ENCODE results near the gene MAPK11. TPM values are rescaled to one million over a fixed set of nuclear protein-coding genes. Genes with fewer than 3 reads are reported as not detected.

The MAPK11 gene
- total RNA-seq, 2 donors from 2014 or later = 0.33 to 0.40 TPM

DNA sequence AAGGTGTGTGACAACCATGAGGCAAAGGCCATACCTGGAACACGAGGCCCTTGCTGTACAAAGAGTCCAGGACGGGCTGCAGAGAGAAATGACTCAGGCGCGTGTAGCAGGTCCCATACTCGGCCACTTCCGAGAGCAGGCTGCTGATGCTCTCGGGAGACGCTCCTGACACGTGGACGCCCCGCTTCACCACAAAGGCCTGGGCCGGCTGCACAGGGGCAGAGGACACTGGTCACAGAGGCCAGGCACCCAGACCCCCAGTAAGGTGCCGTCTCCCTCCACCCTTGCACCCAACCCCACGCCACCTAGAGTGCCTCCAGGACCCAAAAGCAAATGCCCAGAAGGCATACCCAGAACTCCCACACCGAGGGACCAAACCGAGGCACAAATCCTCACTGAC lies 40.8 kb downstream of the MAPK11 start:
- peaks cover 39% of the 10 kb centered on the region for H3K36me3 Mint-ChIP-seq (ENCODE audit: low read depth)
- no peak for DNase-seq
- 95 to 96% methylated on average over 4 to 16 of the region's 16 CpGs for WGBS, 2 experiments (ENCODE audit: insufficient coverage in 1 of 2, insufficient read length in 1 of 2)
- Histone ChIP-seq H3K4me3 (ENCODE audit: low read length) (no peak overlapping the region), H3K9ac (ENCODE audit: extremely low read depth, low read length, poor library complexity, severe bottlenecking) (no peak overlapping the region), H3K36me3 (ENCODE audit: control insufficient read depth, insufficient read depth, low read length) (no peaks in the 10 kb centered on the region), H3K4me1 (ENCODE audit: control insufficient read depth, insufficient read depth, low read length) (no peaks in the 10 kb centered on the region), H3K27ac (ENCODE audit: low read depth, low read length) (no peak overlapping the region), H3K9me3 (ENCODE audit: control insufficient read depth, low read length) (no peaks in the 10 kb centered on the region), H3K27me3 (ENCODE audit: control insufficient read depth, insufficient read depth, low read length, poor library complexity, severe bottlenecking) (no peaks in the 10 kb centered on the region)
- TF ChIP-seq, protein P1, sequence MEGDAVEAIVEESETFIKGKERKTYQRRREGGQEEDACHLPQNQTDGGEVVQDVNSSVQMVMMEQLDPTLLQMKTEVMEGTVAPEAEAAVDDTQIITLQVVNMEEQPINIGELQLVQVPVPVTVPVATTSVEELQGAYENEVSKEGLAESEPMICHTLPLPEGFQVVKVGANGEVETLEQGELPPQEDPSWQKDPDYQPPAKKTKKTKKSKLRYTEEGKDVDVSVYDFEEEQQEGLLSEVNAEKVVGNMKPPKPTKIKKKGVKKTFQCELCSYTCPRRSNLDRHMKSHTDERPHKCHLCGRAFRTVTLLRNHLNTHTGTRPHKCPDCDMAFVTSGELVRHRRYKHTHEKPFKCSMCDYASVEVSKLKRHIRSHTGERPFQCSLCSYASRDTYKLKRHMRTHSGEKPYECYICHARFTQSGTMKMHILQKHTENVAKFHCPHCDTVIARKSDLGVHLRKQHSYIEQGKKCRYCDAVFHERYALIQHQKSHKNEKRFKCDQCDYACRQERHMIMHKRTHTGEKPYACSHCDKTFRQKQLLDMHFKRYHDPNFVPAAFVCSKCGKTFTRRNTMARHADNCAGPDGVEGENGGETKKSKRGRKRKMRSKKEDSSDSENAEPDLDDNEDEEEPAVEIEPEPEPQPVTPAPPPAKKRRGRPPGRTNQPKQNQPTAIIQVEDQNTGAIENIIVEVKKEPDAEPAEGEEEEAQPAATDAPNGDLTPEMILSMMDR (conservative IDR thresholded peaks at IDR 0.05) = no peak
- H3K4me1 Mint-ChIP-seq = no peaks in the 10 kb centered on the region
- H3K9me3 Mint-ChIP-seq = no peaks in the 10 kb centered on the region
- no peak overlapping the region for H3K27ac Mint-ChIP-seq
- no peak overlapping the region for H3K4me3 Mint-ChIP-seq
- no peaks in the 10 kb centered on the region for H3K27me3 Mint-ChIP-seq (ENCODE audit: insufficient read depth)

DNA sequence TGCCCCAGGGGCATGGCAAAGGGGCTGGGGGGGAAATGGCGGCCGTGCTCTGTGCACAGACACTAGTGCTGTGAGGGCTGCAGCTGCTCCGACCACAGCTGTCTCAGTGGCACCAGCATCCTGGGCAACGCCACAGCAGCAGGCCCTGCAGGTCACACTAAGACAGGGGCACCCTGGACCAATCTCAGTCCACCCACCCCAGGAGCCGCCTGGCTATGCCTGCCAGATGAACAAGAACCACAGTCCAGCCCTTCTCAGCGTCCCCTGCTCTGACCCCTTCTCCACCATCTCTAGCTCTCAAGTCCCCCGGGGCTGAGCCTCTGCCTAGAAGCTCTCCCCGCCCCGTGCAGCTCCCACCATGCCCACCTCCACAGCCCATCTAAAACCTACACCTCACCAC lies 41.8 kb downstream of the MAPK11 start:
- H3K27ac ChIP-seq (ENCODE audit: low read depth, low read length) = no peak overlapping the region
- H3K4me3 ChIP-seq (ENCODE audit: low read length) = no peak overlapping the region
- Mint-ChIP-seq H3K9me3 (no peaks in the 10 kb centered on the region), H3K27ac (peak overlapping the region; percentile 52), H3K36me3 (ENCODE audit: low read depth) (peaks cover 38% of the 10 kb centered on the region), H3K4me3 (no peak overlapping the region), H3K4me1 (no peaks in the 10 kb centered on the region), H3K27me3 (ENCODE audit: insufficient read depth) (no peaks in the 10 kb centered on the region)
- no peaks in the 10 kb centered on the region for H3K4me1 ChIP-seq (ENCODE audit: control insufficient read depth, insufficient read depth, low read length)
- H3K36me3 ChIP-seq (ENCODE audit: control insufficient read depth, insufficient read depth, low read length) = no peaks in the 10 kb centered on the region
- WGBS, 2 experiments (ENCODE audit: insufficient coverage in 1 of 2, insufficient read length in 1 of 2) = 91 to 100% methylated on average over 3 to 9 of the region's 9 CpGs
- TF ChIP-seq, protein P1 (conservative IDR thresholded peaks at IDR 0.05) = no peak
- H3K9ac ChIP-seq (ENCODE audit: extremely low read depth, low read length, poor library complexity, severe bottlenecking) = no peak overlapping the region
- H3K9me3 ChIP-seq (ENCODE audit: control insufficient read depth, low read length) = no peaks in the 10 kb centered on the region
- H3K27me3 ChIP-seq (ENCODE audit: control insufficient read depth, insufficient read depth, low read length, poor library complexity, severe bottlenecking) = no peaks in the 10 kb centered on the region
- peak; percentile 18 for DNase-seq

DNA sequence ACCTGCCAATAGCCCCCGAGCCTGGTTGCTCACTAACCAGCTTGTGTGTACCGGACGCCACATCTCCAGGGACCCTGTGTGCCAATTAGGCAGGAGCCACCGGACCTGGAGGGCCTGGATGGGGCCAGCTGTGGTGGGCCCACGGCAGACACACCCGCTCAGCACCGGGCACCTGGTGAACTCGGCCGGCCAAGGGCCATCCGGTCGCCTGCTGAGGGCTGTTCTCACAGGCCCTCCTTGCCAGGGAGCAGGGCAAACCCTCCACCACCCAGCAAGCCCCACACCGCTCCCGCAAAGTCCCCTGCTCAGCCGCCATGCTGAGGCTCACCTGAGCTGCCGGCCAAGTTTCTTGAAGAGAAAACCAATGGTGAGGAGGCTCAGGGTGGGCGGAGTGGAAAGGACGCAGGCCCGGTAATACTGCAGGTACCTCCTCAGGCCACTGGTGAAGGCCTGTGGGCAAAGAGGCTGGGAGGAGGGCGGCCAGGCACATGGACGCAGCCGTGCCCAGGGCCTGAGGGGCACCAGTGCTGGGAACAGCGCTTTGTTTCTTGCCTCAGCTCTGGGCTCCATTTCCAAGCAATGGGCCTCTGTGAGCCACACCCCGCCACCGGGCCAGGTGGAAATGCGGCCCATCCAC lies 42.5 kb downstream of the MAPK11 start:
- Histone ChIP-seq H3K4me3 (ENCODE audit: low read length) (no peak overlapping the region), H3K9ac (ENCODE audit: extremely low read depth, low read length, poor library complexity, severe bottlenecking) (no peak overlapping the region), H3K36me3 (ENCODE audit: control insufficient read depth, insufficient read depth, low read length) (peaks cover 5% of the 10 kb centered on the region), H3K27me3 (ENCODE audit: control insufficient read depth, insufficient read depth, low read length, poor library complexity, severe bottlenecking) (no peaks in the 10 kb centered on the region), H3K9me3 (ENCODE audit: control insufficient read depth, low read length) (no peaks in the 10 kb centered on the region), H3K4me1 (ENCODE audit: control insufficient read depth, insufficient read depth, low read length) (no peaks in the 10 kb centered on the region), H3K27ac (ENCODE audit: low read depth, low read length) (no peak overlapping the region)
- no peak overlapping the region for H3K4me3 Mint-ChIP-seq
- TF ChIP-seq, protein P1 (conservative IDR thresholded peaks at IDR 0.05) = no peak
- H3K27ac Mint-ChIP-seq = no peak overlapping the region
- DNase-seq = peak; percentile 26
- H3K4me1 Mint-ChIP-seq = no peaks in the 10 kb centered on the region
- H3K27me3 Mint-ChIP-seq (ENCODE audit: insufficient read depth) = no peaks in the 10 kb centered on the region
- H3K9me3 Mint-ChIP-seq = no peaks in the 10 kb centered on the region
- WGBS, 2 experiments (ENCODE audit: insufficient coverage in 1 of 2, insufficient read length in 1 of 2) = 91 to 98% methylated on average over 14 to 25 of the region's 25 CpGs
- H3K36me3 Mint-ChIP-seq (ENCODE audit: low read depth) = peaks cover 36% of the 10 kb centered on the region
